KMS-11 (cell line): Measurements from ENCODE around the gene NOX5.

Source experiments
- H2AFZ ChIP-seq: fragments of 200-600 bp; sonication (generic); 2 replicates; pipeline ENCODE4 v1.6.1; 2016; ENCODE audit warnings: antibody characterized with exemption, mixed run types, low read depth
- H3K27ac ChIP-seq: fragments of 200-600 bp; sonication (generic); 2 replicates; pipeline ENCODE4 v1.6.1; 2016; ENCODE audit warnings: mild to moderate bottlenecking, mixed run types
- H3K27me3 ChIP-seq: fragments of 200-600 bp; sonication (generic); 2 replicates; pipeline ENCODE4 v1.6.1; 2017; ENCODE audit warnings: mild to moderate bottlenecking, low read depth, mixed run types, moderate library complexity; ENCODE audit not compliant: insufficient read depth
- H3K36me3 ChIP-seq: fragments of 200-600 bp; sonication (generic); 2 replicates; pipeline ENCODE4 v1.6.1; 2017; ENCODE audit warnings: mild to moderate bottlenecking, mixed run types; ENCODE audit not compliant: insufficient read depth
- H3K4me1 ChIP-seq: fragments of 200-600 bp; sonication (generic); 2 replicates; pipeline ENCODE4 v1.6.1; 2016; ENCODE audit warnings: mild to moderate bottlenecking, low read depth, mixed run types; ENCODE audit not compliant: poor library complexity, severe bottlenecking
- H3K4me2 ChIP-seq: fragments of 200-600 bp; sonication (generic); 2 replicates; pipeline ENCODE4 v1.7.0; 2016; ENCODE audit warnings: mild to moderate bottlenecking, mixed run types
- H3K4me3 ChIP-seq: fragments of 200-600 bp; sonication (generic); IDR thresholded peaks from 2 replicates; pipeline ENCODE4 v1.6.1; 2017; ENCODE audit warnings: low read depth, low read length, mixed read lengths; ENCODE audit not compliant: insufficient read depth
- H3K79me2 ChIP-seq: fragments of 200-600 bp; sonication (generic); 2 replicates; pipeline ENCODE4 v1.6.1; 2016; ENCODE audit warnings: low read depth, mixed run types; ENCODE audit not compliant: insufficient read depth
- H3K9ac ChIP-seq: fragments of 200-600 bp; sonication (generic); 2 replicates; pipeline ENCODE4 v1.6.1; 2016; ENCODE audit warnings: mild to moderate bottlenecking, mixed run types
- H4K20me1 ChIP-seq: fragments of 200-600 bp; sonication (generic); 2 replicates; pipeline ENCODE4 v1.6.1; 2016; ENCODE audit warnings: mild to moderate bottlenecking, mixed run types; ENCODE audit not compliant: insufficient read depth
- CTCF ChIP-seq: fragments of 200-600 bp; sonication (generic); conservative IDR thresholded peaks from 2 replicates; pipeline ENCODE4 v1.6.1; 2017; ENCODE audit warnings: low read depth, mild to moderate bottlenecking, antibody characterized with exemption, low read length, moderate library complexity, mixed read lengths

Gene NOX5

GRCh38 chr15:69000091-69000490, 14.4 kb upstream of the NOX5 start:
- H3K9ac ChIP-seq = no peak overlapping the region
- H2AFZ ChIP-seq = no peak overlapping the region
- H3K36me3 ChIP-seq = no peaks in the 10 kb centered on the region
- H3K4me2 ChIP-seq = no peak overlapping the region
- no peaks in the 10 kb centered on the region for H4K20me1 ChIP-seq
- H3K27me3 ChIP-seq = no peaks in the 10 kb centered on the region
- no peaks in the 10 kb centered on the region for H3K79me2 ChIP-seq
- H3K27ac ChIP-seq = no peak overlapping the region
- no peak for TF ChIP-seq CTCF
- H3K4me3 ChIP-seq = no peak overlapping the region
- no peaks in the 10 kb centered on the region for H3K4me1 ChIP-seq

- Histone ChIP-seq H3K9ac (no peak overlapping the region), H3K79me2 (no peaks in the 10 kb centered on the region), H3K27ac (no peak overlapping the region), H4K20me1 (no peaks in the 10 kb centered on the region), H3K27me3 (no peaks in the 10 kb centered on the region), H3K4me1 (no peaks in the 10 kb centered on the region), H3K36me3 (no peaks in the 10 kb centered on the region), H3K4me2 (no peak overlapping the region), H2AFZ (no peak overlapping the region), H3K4me3 (no peak overlapping the region)
- TF ChIP-seq CTCF = no peak
Measured at GRCh38 chr15:69000725-69001503, 13.6 kb upstream of the NOX5 start.

GRCh38 chr15:69002783-69003182, 11.7 kb upstream of the NOX5 start:
- Histone ChIP-seq H3K4me2 (no peak overlapping the region), H3K9ac (no peak overlapping the region), H3K27me3 (no peaks in the 10 kb centered on the region), H3K79me2 (no peaks in the 10 kb centered on the region), H2AFZ (no peak overlapping the region), H4K20me1 (no peaks in the 10 kb centered on the region), H3K4me1 (no peaks in the 10 kb centered on the region), H3K4me3 (no peak overlapping the region), H3K27ac (no peak overlapping the region), H3K36me3 (no peaks in the 10 kb centered on the region)
- TF ChIP-seq CTCF = no peak

- Histone ChIP-seq H3K79me2 (no peaks in the 10 kb centered on the region), H3K27ac (no peak overlapping the region), H3K4me1 (no peaks in the 10 kb centered on the region), H3K9ac (no peak overlapping the region), H3K27me3 (no peaks in the 10 kb centered on the region), H3K4me3 (no peak overlapping the region), H3K4me2 (no peak overlapping the region), H2AFZ (no peak overlapping the region), H4K20me1 (no peaks in the 10 kb centered on the region), H3K36me3 (no peaks in the 10 kb centered on the region)
- no peak for TF ChIP-seq CTCF
Measured at GRCh38 chr15:69004011-69004410, 10.5 kb upstream of the NOX5 start.
